ENCODE data around the gene CHID1.

GRCh38 chr11:934527-934926 is 23.9 kb upstream of the CHID1 start:
- TF ChIP-seq, protein P1, sequence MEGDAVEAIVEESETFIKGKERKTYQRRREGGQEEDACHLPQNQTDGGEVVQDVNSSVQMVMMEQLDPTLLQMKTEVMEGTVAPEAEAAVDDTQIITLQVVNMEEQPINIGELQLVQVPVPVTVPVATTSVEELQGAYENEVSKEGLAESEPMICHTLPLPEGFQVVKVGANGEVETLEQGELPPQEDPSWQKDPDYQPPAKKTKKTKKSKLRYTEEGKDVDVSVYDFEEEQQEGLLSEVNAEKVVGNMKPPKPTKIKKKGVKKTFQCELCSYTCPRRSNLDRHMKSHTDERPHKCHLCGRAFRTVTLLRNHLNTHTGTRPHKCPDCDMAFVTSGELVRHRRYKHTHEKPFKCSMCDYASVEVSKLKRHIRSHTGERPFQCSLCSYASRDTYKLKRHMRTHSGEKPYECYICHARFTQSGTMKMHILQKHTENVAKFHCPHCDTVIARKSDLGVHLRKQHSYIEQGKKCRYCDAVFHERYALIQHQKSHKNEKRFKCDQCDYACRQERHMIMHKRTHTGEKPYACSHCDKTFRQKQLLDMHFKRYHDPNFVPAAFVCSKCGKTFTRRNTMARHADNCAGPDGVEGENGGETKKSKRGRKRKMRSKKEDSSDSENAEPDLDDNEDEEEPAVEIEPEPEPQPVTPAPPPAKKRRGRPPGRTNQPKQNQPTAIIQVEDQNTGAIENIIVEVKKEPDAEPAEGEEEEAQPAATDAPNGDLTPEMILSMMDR (IDR thresholded peaks at IDR 0.05; ENCODE audit: low read depth, low read length, poor library complexity, severe bottlenecking) = no peak
- no peak for TF ChIP-seq EZH2phosphoT487 (IDR thresholded peaks at IDR 0.05; ENCODE audit: borderline replicate concordance, low read length)
